HG02678 (cell line): Measurements from ENCODE around the gene BRD8.
"Not testable (repeated sequence)": the region's sequence is repeated elsewhere in the genome, so short reads cannot be mapped to it uniquely, and the experiment has no call there.

Experiments used
- ATAC-seq: cut with Tn5 transposase; IDR thresholded peaks from one replicate; pipeline ENCODE4 v1.9.1; 2021; ENCODE audit warnings: mild to moderate bottlenecking, moderate library complexity; ENCODE audit not compliant: unreplicated experiment

The BRD8 gene

GRCh38 chr5:138159666-138160065 lies 18.8 kb downstream of the BRD8 start:
- no peak for ATAC-seq

GRCh38 chr5:138157626-138158025 lies 20.8 kb downstream of the BRD8 start:
- no peak for ATAC-seq

GRCh38 chr5:138155977-138156376 lies 22.5 kb downstream of the BRD8 start:
- ATAC-seq = not testable (repeated sequence)

GRCh38 chr5:138149530-138149929 lies 28.9 kb downstream of the BRD8 start:
- no peak for ATAC-seq

- no peak for ATAC-seq
Measured at GRCh38 chr5:138148811-138149210, 29.6 kb downstream of the BRD8 start.

GRCh38 chr5:138143578-138143977 lies 34.9 kb downstream of the BRD8 start:
- ATAC-seq = not testable (repeated sequence)

GRCh38 chr5:138141734-138142133 lies 36.7 kb downstream of the BRD8 start:
- ATAC-seq = no peak

- ATAC-seq = no peak
Measured at GRCh38 chr5:138140268-138140667, 38.2 kb downstream of the BRD8 start.

GRCh38 chr5:138139781-138140090 lies 38.7 kb downstream of the BRD8 start:
- no peak for ATAC-seq

- ATAC-seq = no peak
Measured at GRCh38 chr5:138138949-138139780, 39.3 kb downstream of the BRD8 start, which contains the start of gene NME5. Gene NME5, minus strand, starts transcription at chr5:138139428. Its CDS starts 648 bp downstream, at chr5:138138780.

- ATAC-seq = no peak
Measured at GRCh38 chr5:138132543-138132942, 45.9 kb downstream of the BRD8 start.

GRCh38 chr5:138129347-138129746 lies 49.1 kb downstream of the BRD8 start:
- ATAC-seq = no peak

- ATAC-seq = no peak
Measured at GRCh38 chr5:138128334-138128733, 50.1 kb downstream of the BRD8 start.

- ATAC-seq = no peak
Measured at GRCh38 chr5:138115254-138115653, 63.2 kb downstream of the BRD8 start.

GRCh38 chr5:138111937-138112336 lies 66.5 kb downstream of the BRD8 start:
- no peak for ATAC-seq

GRCh38 chr5:138111181-138111580 lies 67.2 kb downstream of the BRD8 start:
- no peak for ATAC-seq

- no peak for ATAC-seq
Measured at GRCh38 chr5:138110266-138110963, 68.0 kb downstream of the BRD8 start.

- ATAC-seq = no peak
Measured at GRCh38 chr5:138109463-138110265, 68.8 kb downstream of the BRD8 start.

- no peak for ATAC-seq
Measured at GRCh38 chr5:138107213-138107612, 71.2 kb downstream of the BRD8 start.

- no peak for ATAC-seq
Measured at GRCh38 chr5:138105709-138106108, 72.7 kb downstream of the BRD8 start.

- no peak for ATAC-seq
Measured at GRCh38 chr5:138103319-138103637, 75.2 kb downstream of the BRD8 start.
